Measurements from ENCODE around the gene SHF. TPM values are rescaled to one million over a fixed set of nuclear protein-coding genes. Genes with fewer than 3 reads are reported as not detected.

The SHF gene
- total RNA-seq, 1 donor from 2014 or later, result 4.2 TPM

- intact Hi-C loops (cut with DNase I), result no loop called here
- no peak for DNase-seq (ENCODE audit: low spot score)
Observed at GRCh38 chr15:45134682-45135604, 52.8 kb downstream of the SHF start.

- no peak for DNase-seq (ENCODE audit: low spot score)
- intact Hi-C loops (cut with DNase I), result no loop called here
Observed at GRCh38 chr15:45134046-45134445, 53.7 kb downstream of the SHF start.

GRCh38 chr15:45133561-45133920 lies 54.2 kb downstream of the SHF start:
- intact Hi-C loops (cut with DNase I), result no loop called here
- DNase-seq (ENCODE audit: low spot score), result no peak

GRCh38 chr15:45132844-45133560 lies 54.8 kb downstream of the SHF start:
- intact Hi-C loops (cut with DNase I), result no loop called here

GRCh38 chr15:45131510-45131909 lies 56.3 kb downstream of the SHF start:
- no peak for DNase-seq (ENCODE audit: low spot score)
- intact Hi-C loops (cut with DNase I), result no loop called here

More at GRCh38 chr15:45132844-45133560, 54.8 kb downstream of the SHF start:
- DNase-seq (ENCODE audit: low spot score), result no peak

GRCh38 chr15:45130291-45131000 lies 57.3 kb downstream of the SHF start:
- DNase-seq (ENCODE audit: low spot score), result no peak
- intact Hi-C loops (cut with DNase I), result no loop called here

- no peak for DNase-seq (ENCODE audit: low spot score)
- intact Hi-C loops (cut with DNase I), result no loop called here
Observed at GRCh38 chr15:45129651-45130129, 58.1 kb downstream of the SHF start, which contains the start of the genes DUOX1 and DUOXA1. TSS of gene DUOX1 (plus strand) at chr15:45129994. CDS start at chr15:45131967, 1,973 bp downstream. TSS of gene DUOXA1 (minus strand) at chr15:45129879. CDS start at chr15:45123014, 6,865 bp downstream.

- no peak for DNase-seq (ENCODE audit: low spot score)
- intact Hi-C loops (cut with DNase I), result no loop called here
Observed at GRCh38 chr15:45128971-45129639, 58.7 kb downstream of the SHF start.

- DNase-seq (ENCODE audit: low spot score), result no peak
- intact Hi-C loops (cut with DNase I), result no loop called here
Observed at GRCh38 chr15:45126535-45127158, 61.1 kb downstream of the SHF start.

GRCh38 chr15:45123397-45123796 lies 64.4 kb downstream of the SHF start:
- intact Hi-C loops (cut with DNase I), result no loop called here
- DNase-seq (ENCODE audit: low spot score), result no peak

- DNase-seq (ENCODE audit: low spot score), result no peak
- intact Hi-C loops (cut with DNase I), result no loop called here
Observed at GRCh38 chr15:45122719-45123118, 65.0 kb downstream of the SHF start.

GRCh38 chr15:45121706-45122417 lies 65.9 kb downstream of the SHF start:
- intact Hi-C loops (cut with DNase I), result no loop called here
- DNase-seq (ENCODE audit: low spot score), result no peak

- DNase-seq (ENCODE audit: low spot score), result no peak
- intact Hi-C loops (cut with DNase I), result no loop called here
Observed at GRCh38 chr15:45121020-45121419, 66.7 kb downstream of the SHF start.

GRCh38 chr15:45120081-45120972 lies 67.4 kb downstream of the SHF start:
- DNase-seq (ENCODE audit: low spot score), result no peak
- intact Hi-C loops (cut with DNase I), result no loop called here

GRCh38 chr15:45118996-45119395 lies 68.8 kb downstream of the SHF start:
- intact Hi-C loops (cut with DNase I), result no loop called here
- DNase-seq (ENCODE audit: low spot score), result no peak

- intact Hi-C loops (cut with DNase I), result no loop called here
- DNase-seq (ENCODE audit: low spot score), result peak; percentile 93
Observed at GRCh38 chr15:45118131-45118588, 69.6 kb downstream of the SHF start.

All from cardiac septum (tissue), 1 donor.